HG03108 (cell line): ENCODE results near the gene WRAP73.

Source experiments
- ATAC-seq: cut with Tn5 transposase; IDR thresholded peaks from one replicate; pipeline ENCODE4 v1.9.1; 2021; ENCODE audit warnings: moderate library complexity; ENCODE audit not compliant: unreplicated experiment

The WRAP73 gene

GRCh38 chr1:3614755-3615742, 34.9 kb downstream of the WRAP73 start:
- no peak for ATAC-seq

DNA sequence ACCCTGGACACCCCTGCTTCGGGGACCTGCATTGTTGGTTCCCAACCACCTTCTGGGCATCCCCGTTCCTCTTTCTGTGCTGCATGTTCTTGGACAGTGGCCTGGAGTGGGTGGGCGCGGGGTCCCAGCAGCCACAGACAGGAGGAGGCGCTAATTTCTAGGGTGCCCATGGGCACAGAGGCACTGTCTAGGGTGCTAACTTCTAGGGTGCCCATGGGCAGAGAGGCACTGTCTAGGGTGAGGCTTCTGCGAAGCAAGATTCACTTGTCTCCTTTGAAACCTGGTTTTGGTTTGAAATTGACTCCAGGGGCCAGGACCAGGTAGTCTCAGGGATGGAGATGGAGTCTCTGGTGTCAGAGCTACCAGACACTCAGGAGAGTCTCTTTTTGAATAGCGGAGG, 37.8 kb downstream of the WRAP73 start:
- ATAC-seq = no peak

DNA sequence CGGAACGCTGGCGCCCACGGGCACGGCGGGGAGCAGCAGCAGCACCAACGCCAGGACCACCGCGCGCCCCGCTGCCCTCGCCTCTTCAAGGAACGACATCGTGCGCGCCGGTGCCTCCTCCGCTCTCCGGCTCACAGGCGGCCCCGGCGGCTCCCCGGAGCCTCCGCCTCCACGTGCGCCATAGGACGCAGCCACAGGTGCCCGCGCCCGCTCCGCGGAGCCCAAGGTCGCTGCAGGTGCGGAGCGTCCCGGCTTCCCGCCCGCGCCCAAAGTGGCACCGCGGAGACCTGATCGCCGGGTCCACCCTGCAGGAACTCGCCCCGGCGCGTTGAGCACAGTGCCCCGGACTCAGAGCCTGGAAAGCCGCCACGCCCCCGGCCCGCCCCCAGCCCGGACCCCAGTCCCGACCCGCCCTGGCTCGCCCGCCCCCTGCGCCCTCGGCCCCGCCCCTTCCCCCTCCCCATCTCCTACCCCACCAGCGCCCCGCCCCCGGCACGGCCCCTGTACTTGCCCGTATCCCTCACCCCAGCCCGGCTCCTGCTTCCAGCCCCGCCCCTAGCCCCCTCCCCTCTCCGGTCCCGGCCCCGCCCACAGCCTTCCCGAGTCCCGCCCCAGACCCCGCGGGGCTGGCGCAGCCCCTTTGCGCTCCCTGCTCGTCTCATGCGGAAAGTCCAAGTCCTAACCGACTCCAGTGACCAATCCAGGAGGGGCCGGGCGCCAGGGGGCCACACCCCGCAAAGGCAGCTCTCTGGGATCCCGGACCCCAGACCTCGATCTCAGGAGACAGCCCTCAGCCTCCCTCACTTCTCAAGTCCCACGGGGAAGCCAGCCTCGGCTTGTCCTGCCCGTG, 38.5 kb downstream of the WRAP73 start, which contains the start of gene MEGF6:
MEGF6 (minus strand) TSS at position 339 of the 850 bp plus-strand sequence; CDS start at position 99, 240 bp downstream.
- no peak for ATAC-seq

- ATAC-seq = no peak
Observed at GRCh38 chr1:3610527-3611169, 39.3 kb downstream of the WRAP73 start.

GRCh38 chr1:3609769-3610526, 40.0 kb downstream of the WRAP73 start:
- no peak for ATAC-seq

GRCh38 chr1:3609016-3609768, 40.7 kb downstream of the WRAP73 start:
- ATAC-seq = no peak

DNA sequence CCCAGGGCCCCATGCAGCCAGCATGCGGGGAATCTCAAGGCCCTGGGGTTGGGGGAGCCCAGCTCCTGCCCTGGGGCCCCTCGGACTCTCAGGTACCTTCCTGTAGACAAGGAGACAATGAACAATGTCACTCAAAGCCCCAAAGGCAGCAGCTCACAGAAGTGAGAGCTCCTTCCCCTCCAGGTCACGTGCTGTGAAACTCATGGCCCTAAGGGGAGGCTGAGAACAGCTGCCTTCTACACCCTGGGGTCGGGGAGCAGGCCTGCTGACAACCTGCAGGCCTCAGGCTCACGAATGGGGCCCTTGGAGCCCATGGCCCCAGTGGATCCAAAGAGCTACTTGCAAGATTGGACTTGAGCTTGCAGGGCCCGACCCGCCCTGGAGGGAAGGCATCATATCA, 41.7 kb downstream of the WRAP73 start:
- no peak for ATAC-seq

- ATAC-seq = no peak
Observed at GRCh38 chr1:3607703-3608065, 42.2 kb downstream of the WRAP73 start.

GRCh38 chr1:3606779-3607702, 42.9 kb downstream of the WRAP73 start:
- ATAC-seq = no peak

- ATAC-seq = no peak
Observed at GRCh38 chr1:3604997-3605823, 44.7 kb downstream of the WRAP73 start.

DNA sequence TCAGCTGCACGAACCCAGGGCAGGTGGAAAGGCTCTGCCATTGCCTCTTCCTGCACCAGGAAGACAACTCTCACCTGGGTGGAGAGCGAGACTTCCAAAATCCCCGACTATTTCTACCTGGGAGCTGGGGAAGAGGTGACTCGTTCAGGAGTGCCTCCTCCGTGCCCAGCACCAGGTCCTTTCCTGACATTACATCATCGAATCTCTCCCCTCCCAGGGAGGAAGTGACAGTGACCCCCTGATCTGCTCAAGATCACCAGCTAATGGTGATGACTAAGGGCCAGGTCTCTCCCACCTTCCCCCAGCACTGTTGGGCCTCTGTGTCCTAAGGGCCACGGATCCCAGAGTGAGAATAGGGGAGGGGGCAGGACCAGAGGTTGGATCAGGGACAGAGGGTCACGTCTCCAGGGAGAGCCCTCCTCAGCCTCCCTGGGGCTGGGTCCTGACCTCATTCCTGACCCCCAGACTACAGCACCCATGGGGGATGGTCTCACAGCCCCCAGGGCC, 45.4 kb downstream of the WRAP73 start:
- ATAC-seq = no peak

GRCh38 chr1:3603571-3604467, 46.1 kb downstream of the WRAP73 start:
- ATAC-seq = no peak

DNA sequence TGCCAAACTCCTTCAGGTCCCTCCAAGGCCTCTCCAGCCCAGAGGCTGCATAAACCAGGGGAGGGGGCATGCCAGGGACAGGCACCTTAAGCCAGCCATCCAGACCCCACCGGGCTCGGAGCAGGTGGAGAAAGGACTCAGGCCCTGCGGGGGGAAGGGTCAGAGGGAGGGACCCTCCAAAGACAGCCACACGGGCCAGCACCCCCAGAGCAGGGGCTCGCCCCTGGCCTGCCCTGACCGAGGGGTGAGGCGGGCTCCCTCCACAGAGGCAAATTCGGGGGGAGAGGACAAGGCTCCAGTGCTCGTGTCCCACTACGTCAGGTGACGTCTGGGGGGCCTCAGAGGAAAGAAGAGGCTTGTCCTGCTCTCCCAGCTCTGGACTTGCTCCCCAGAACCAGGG, 46.7 kb downstream of the WRAP73 start:
- ATAC-seq = no peak

DNA sequence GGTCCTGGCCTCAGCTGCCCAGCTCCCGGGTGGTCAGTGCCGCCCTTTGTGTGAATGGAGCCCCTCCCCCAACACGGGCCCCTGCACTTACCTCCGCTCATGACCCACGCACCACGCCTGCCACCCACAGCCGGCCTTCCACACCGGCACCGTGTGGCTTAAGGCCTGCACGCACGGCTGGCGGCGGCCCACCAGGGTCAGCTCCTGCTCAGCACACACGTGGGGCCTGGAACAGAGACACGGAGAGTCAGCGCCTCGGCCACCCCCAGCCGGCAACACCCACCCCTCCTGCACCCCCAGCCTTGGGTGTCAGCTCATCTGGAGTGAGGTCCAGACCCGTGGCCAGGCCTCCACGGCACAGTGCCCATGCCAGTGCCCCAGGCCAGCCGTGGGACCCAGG, 47.5 kb downstream of the WRAP73 start:
- no peak for ATAC-seq

GRCh38 chr1:3601743-3602142, 48.2 kb downstream of the WRAP73 start:
- no peak for ATAC-seq

- no peak for ATAC-seq
Observed at GRCh38 chr1:3600354-3600753, 49.5 kb downstream of the WRAP73 start.

GRCh38 chr1:3599816-3600215, 50.1 kb downstream of the WRAP73 start:
- no peak for ATAC-seq
